Measurements from ENCODE around the gene SLC7A1.

SLC7A1 gene

DNA sequence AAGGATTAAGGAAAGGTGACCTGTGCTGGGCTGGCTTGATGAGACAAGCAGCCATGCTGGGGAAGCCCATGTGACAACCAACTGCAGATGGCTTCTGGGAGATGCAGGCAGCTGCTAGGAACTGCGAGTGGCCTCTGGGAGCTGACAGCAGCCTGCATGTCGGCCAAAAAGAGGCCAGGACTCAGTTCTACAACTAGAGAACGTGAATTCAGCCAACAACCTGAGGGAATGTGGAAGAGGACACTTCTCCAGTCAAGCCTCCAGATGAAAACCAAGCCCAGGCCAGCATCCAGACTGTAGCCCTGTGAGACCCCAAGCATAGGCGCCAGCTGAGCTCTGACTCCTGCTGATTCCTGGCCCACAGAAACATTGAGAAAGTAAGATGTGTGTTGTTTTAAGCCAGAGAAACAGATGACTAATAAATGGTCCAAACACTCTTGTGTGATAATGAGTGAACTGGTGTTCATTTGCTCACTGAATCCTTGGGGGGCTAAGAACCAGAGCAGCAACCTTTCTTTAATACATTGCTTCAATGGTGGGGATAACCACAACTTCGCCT, 45.0 kb downstream of the SLC7A1 start:
- no peak for DNase-seq

DNA sequence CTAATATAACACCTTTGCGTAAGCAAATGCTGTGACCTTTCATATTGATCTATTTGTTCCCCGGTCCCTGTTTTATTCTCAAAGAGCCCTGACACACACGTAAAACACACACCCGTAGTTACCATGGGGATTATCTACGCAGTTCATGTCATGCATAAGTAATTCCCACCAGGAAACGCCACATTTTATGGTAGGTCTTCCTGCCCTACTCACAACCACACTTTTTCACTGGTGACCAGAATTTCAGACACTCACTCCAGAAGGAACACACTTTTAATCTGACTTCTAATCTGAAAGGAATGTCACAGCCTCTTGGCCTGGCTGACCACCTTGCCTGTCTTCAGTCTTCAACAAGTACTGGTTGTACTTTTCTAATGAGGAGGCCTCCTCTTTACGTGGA, 46.8 kb downstream of the SLC7A1 start:
- DNase-seq, result no peak

- no peak for DNase-seq
Observed at GRCh38 chr13:29547153-29547552, 48.3 kb downstream of the SLC7A1 start.

GRCh38 chr13:29546662-29547061, 48.8 kb downstream of the SLC7A1 start:
- DNase-seq, result no peak

- DNase-seq, result no peak
Observed at GRCh38 chr13:29545988-29546387, 49.5 kb downstream of the SLC7A1 start.

GRCh38 chr13:29543230-29544215, 52.0 kb downstream of the SLC7A1 start:
- DNase-seq, result no peak

GRCh38 chr13:29542381-29542780, 53.1 kb downstream of the SLC7A1 start:
- no peak for DNase-seq

DNA sequence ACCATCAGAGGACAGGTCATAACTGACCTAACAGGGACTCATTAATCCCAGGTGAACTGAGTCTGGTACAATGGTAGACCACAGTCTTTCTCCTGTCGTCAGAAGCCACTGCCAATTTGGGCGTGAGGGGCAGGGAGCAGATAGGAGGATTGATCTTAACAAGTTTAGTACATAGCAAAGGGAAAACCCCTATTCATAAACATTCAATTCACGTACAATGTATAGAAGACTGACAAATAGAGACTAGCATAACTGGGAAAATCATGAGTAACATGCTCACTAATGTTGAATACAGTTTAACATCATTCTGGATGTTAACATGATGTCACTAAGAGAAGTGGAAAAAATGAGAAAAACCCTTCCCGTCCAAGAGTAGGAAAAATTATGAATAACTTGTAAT, 54.1 kb downstream of the SLC7A1 start:
- DNase-seq, result no peak

DNA sequence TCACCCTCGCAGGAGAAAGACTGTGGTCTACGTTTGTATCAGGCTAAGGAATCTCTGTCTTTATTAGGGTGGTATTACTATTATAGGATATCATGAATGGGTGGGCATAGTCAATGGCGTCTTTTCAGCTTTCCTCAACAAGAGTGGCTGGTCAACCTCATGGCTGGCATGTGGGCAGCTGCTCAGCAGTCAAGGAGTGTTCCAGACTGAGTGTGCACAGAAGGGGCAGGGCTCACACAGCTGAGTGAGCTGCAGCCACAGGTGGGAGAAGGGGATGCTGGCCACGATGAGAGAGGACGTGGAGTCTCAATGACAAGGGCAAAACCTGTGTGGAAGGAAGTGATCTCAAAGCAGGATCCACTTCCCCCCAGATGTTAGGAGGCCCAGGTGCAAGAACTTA, 54.7 kb downstream of the SLC7A1 start:
- no peak for DNase-seq

DNA sequence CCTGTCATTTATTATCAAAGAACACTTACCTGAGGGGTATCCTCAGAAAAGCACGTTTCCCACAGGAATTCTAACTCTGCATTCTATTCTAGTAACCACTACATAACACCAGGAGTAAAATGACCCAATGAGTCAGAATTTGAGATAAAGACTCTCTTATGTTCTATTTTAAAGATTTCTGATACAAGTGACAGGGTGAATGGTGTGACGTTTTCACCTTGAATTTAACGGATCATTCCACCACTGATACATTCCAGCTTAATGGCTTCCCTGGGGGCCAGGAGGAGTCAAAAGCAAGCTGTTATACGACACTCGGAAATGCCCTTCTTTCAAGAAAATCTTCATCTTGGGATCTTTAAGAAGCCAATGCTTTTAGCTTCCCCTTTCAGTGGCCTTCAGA, 55.2 kb downstream of the SLC7A1 start:
- no peak for DNase-seq

- no peak for DNase-seq
Observed at GRCh38 chr13:29539856-29540255, 55.6 kb downstream of the SLC7A1 start.

DNA sequence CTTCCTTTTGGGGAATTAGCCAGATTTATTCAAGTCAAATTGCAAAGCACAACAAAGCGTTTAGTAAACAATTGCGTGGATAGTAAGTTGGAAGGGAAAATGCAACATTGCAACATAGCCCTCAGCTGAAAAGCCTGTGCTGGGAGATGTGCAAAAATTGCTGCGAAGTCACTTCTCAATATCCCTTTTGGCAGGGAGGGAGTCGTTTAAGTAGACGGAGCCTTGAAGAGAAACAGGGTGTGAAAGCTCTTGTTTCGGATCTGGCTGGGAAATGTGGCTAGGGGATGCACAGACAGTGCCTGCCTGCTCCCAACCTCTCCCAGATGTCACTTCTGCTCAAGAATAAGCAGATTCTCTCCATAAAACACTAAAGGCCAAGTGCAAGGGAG, 56.8 kb downstream of the SLC7A1 start:
- DNase-seq, result no peak

DNA sequence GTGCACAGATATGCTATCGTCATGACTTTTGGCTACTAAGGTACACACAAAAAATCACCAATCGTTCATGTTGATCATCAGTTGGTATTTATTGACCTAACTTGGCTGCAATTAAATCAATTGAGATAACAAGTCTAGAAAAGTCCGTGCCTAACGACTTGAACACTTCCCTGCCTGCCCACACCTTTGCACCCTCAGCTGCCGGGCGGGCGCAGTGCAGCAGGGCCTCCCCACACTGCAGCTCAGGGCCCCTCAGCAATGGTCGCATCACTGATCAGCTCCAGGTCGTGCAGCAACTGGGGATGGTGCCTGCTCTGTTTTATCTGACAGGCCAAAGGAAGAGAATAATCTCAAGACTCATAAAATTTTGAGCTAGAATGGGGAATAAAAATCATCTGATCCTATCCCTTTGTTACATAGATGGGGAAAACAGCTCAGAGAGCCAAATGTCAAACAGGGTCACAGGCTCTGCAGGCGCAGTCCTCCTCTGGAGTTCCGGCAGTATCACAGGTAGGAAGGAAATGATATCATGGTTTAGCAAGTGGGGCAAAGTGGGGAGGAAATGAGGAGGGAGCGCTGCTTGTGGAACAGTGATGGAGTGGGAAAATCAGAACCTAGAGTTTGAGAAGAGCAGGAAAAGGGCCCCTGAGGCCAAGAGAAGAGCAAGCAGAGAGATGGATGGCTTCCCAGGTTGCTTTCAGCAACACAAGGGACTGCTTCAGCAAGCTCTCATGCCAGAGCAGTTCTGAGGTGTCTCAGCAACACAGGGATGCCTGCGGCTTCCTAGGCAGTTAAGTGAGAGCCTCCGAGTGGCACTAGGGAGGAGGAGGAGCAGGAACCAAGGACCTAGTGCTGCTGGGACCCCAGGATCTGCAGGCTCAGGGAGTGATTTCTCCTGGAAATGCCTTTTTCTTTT, 57.5 kb downstream of the SLC7A1 start:
- DNase-seq, result no peak

DNA sequence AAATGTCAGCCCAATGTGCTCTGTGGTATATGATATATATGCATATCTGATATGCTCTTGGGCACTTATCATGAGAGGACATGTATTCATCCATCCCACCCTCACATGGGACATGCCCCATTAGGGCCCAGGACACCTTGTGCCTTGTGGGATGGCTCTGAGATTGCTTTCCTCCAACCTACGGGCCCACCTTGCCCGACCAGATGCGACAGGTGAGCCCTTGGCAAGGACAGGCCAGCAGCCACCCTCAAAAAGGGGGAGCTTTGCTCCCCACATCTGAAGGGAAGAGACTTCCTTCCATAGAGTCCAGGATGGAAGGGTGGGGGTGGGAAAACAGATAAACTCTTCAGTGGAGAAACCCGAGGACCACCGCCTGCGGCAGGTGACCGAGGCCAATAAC, 58.6 kb downstream of the SLC7A1 start:
- no peak for DNase-seq

GRCh38 chr13:29535663-29536655, 59.5 kb downstream of the SLC7A1 start:
- DNase-seq, result no peak

GRCh38 chr13:29534083-29534482, 61.4 kb downstream of the SLC7A1 start:
- DNase-seq, result no peak

GRCh38 chr13:29532821-29533220, 62.7 kb downstream of the SLC7A1 start:
- DNase-seq, result no peak

DNA sequence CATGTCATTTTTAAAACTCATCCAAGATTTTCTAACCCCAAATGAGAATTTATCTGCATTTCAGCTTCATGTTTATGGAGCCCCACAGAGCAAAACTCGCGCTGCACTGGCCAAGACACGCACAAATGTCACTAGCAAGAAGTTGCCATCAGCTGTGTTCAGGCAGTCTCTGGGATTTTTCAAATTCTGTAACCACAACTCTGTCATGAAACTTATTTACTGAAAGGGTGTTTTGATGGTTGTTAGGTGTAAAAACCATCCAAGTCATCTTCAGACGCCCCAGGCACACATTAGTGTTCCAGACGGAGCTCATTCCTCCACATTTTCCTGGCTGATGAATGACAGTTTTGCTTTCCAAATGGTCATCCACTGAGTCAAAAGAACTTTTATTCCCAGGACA, 63.4 kb downstream of the SLC7A1 start:
- peak; percentile 13 for DNase-seq

- no peak for DNase-seq
Observed at GRCh38 chr13:29530901-29531300, 64.6 kb downstream of the SLC7A1 start.

DNA sequence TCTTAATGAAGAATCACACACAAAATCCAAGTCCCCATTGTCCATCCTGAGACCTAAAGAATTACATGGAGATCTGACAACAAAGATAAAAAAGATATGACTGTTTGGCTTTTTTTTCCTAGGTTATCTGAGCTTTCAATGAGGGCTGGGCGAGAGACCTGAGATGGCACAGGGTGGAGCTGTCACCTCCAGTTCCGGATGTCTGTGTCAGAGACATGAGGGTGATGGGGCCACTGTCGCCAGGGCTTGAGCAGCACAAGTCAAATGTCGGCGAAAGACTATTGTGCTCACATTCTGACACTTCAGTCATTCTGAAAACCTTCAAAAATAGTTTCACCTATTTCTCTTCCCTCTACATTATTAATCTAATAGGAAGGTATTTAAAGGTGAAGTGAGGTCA, 65.7 kb downstream of the SLC7A1 start:
- peak; percentile 49 for DNase-seq

GRCh38 chr13:29527916-29528315, 67.6 kb downstream of the SLC7A1 start:
- no peak for DNase-seq

DNA sequence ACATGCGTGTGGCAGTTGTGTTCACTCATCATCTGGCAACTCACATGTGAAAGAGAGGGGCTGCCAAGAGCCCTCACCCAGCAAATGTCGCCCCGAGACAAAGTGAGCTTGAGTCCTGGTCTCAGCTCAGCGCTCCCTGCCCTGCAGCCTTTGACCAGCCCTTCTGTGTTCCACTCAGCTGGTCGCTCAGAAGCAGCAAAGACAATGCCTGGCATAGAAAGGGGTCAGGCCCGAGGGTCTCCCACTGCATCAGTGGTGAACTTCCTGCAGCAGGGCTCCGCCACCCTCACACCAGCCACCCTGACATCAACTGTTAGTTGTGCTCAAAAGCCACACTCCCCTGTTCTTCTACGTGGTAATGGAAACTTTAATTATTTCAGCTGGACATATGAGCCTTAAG, 68.0 kb downstream of the SLC7A1 start:
- no peak for DNase-seq
